DMS79 treated with DMSO at 0.1 percent for 48 hours (cell line): ENCODE measurements around the gene ERVH48-1.
"Not testable (repeated sequence)": the region's sequence is repeated elsewhere in the genome, so short reads cannot be mapped to it uniquely, and the experiment has no call there.

Source experiments
- DNase-seq: peaks from one replicate; lab custom pipeline; 2025; lab: John Stamatoyannopoulos, UW

The ERVH48-1 gene

DNA sequence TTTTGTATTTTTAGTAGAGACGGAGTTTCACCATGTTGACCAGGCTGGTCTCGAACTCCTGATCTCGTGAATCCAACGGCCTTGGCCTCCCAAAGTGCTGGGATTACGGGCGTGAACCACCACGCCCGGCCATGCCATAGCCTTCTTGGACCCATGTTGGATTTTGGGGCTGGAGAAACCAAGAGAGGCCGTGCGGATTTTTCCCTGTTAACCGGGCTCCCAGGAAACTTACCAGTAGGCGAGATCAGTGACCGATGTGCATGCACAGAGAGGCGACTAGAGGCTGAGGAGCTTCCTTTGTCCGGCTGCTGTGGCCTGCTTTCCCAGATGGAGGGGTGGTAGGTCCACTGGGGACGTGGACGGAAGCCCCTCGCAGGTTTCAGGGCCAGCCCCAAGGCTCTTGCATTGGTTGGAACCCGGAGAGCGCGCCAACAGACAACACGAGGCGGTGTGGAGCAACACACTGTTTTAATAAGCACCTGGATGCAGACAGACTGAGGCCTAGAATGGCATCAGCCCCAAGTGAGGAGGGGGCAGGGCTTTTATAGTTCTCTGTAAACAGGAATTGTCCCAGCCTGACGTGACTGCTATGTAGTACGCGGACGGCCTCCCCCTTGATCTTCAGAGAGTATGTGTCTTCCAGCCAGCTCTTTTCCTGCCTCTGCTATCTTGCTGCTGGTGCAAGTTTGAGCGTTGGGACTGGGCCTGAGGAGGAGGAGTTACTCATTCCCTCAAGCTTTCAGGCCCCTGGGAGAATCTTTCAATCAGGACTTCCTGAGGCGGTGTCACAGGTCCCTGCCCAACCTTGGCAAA is at the start of gene ERVH48-1:
TSS of gene ERVH48-1 (minus strand) at position 517 of the 813 bp plus-strand sequence. CDS start 6,624 bp downstream, outside the sequence.
- DNase-seq, result no peak

- DNase-seq, result peak; percentile 98
Measured at GRCh38 chr21:42973991-42974831, 48.8 kb upstream of the ERVH48-1 start, which contains the start of gene PKNOX1. TSS of gene PKNOX1 (plus strand) at chr21:42974562. CDS start at chr21:43004382, 29,820 bp downstream.

DNA sequence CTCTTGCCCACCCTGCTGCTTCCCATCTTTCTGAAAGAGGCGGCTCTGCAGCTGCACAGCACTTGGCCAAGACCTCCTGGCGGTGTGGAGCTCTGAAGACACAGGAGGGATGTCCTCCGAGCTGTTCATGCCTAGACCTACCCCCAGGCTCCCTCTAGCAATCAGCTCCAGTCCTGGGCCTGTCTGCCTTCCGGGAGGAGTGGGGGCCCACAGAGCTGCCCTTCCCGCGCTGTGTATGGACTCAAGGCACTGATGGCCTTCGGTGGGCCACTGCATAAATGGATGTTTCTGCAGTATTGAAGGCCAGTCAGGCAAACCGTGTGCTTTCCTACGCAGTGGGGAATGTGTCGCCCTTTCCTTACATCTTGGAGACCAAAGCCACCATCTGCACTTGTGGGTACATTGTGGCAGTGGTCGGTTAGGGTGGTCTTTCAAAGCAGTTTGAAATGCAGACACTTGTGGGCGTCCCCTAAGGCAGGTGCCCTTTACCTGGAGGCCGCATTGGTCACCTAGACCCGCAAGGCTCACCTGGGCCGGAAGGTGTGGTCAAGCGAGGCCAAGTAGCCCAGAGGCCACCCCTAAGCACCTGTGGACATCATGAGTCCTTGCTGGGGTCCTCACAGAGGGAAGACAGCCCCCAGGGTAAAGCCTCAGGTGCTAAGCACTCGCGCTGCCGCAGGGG is 48.0 kb upstream of the ERVH48-1 start:
- DNase-seq, result no peak

GRCh38 chr21:42971897-42972275 is 46.5 kb upstream of the ERVH48-1 start:
- DNase-seq, result no peak

- DNase-seq, result no peak
Measured at GRCh38 chr21:42970946-42971653, 45.7 kb upstream of the ERVH48-1 start.

DNA sequence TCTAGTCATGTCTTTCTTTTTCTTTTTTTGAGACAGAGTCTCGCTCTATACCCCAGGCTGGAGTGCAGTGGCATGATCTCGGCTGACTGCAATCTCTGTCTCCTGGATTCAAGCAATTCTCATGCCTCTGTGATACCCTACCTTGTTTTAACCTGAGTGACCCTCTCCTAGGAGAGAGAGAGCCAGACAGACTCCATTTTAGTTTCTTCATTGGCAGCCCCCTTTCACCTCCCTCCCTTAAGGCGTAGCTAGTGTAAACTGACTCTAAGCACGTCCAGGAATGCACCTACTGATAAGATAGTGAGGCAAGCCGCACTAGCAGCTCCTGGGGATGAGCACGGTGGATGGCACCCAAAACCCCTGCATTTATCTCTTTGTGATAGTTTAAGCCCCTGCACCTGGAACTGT is 43.8 kb upstream of the ERVH48-1 start:
- DNase-seq, result no peak

- not testable (repeated sequence) for DNase-seq
Measured at GRCh38 chr21:42967616-42968015, 42.2 kb upstream of the ERVH48-1 start.

DNA sequence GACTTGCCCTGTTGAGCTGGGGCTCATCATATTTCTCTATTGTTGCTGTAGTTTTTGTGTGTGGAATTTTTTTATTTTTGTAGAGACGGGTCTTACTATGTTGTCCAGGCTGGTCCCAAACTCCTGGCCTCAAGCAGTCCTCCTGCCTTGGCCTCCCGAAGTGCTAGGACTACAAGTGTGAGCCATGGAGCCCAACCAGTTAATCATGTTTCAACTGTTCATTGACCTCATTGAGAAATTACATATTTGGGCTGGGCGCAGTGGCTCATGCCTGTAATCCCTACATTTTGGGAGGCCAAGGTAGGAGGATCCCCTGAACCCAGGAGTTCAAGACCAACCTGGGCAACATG is 39.8 kb upstream of the ERVH48-1 start:
- DNase-seq, result no peak

DNA sequence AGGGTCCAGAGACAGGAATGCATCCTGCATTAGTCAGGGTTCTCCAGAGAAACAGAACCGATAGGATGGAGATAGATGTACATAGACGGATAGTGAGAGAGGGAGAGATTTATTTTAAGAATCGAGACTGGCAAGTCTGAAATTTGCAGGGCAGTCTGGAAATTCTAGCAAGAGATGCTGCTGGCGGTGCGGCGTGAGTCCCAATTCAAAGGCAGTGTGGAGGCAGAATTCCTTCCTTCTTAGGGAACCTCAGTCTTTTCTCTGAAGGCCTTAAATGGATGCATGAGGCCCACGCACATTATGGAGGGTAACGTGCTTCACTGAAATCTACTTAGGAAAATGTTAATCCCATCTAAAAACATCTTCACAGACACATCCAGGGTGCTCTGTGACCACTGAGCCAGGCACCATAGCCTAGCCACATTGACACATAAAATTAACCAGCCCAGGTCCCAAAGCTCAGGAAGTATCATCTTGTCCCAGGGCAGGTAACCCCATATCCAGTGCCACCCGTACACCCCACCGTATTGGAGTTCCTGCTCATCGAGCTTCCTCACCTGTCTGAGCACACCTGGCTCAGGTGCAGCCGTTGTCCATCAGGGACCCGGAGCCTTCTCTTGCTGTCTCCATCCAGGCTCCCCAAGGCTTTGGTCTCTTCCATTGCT is 39.2 kb upstream of the ERVH48-1 start:
- no peak for DNase-seq

DNA sequence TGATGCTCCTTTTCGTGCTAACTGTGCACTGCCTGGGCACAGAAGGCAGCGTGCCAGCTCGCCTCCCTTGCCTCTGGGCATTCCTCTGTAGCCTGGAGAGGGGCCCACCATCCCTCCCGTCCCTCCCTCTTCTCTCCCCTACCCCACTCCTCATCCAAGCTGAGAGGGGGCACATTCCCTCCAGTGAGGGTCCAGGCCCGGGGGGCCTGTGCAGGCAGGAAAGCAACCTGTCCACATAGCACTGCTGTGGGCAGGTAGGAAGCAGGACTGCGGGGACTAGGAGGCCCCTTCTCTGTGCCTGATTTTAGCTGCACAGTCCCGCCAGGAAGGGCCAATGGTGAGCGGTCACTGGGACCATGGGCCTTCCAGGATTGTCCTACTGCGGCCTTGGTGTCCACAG is 38.7 kb upstream of the ERVH48-1 start:
- no peak for DNase-seq

DNA sequence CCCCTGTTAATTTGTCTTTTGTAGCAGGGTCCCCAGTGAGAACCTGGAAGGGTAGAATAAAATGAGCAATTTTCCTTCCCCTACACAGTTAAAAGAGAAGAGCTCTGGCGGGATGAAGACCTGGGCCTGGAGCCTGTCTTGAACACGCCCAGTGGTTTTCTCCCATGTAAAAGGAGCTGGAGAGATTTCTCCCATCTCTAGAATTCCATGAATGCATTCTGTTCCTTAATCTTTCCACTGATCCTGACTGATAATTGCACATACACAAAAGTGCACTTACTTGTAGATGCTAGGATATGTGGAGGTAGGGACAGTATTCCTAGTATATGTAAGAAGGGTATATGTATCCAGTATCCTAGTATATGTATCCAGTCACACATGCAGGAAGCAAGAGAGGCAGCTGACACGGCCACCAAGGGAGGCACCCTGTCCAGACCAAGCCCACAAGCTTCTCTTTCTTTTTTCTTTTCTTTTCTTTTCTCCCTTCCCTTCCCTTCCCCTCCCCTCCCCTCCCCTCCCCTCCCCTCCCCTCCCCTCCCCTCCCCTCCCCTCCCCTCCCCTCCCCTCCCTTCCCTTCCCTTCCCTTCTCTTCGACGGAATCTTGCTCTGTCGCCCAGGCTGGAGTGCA is 37.1 kb upstream of the ERVH48-1 start:
- no peak for DNase-seq

DNA sequence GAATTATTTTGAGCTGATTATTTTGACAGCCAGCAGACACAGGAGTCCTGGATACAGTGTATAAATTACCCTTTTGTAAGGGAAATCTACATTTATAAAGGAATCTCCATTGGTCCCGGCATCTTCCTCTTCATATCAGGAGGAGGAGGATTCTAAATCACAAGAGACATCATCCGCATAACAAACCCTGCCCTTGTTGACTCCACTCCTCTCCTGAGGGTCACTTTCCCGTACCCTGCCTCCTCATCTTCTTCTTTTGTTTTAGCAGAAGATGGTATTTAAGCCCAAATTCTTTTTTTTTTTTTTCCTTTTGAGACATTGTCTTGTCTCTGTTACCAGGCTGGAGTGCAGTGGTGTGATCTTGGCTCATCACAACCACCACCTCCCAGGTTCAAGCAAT is 34.3 kb upstream of the ERVH48-1 start:
- no peak for DNase-seq

GRCh38 chr21:42958122-42958521 is 32.7 kb upstream of the ERVH48-1 start:
- DNase-seq, result not testable (repeated sequence)

DNA sequence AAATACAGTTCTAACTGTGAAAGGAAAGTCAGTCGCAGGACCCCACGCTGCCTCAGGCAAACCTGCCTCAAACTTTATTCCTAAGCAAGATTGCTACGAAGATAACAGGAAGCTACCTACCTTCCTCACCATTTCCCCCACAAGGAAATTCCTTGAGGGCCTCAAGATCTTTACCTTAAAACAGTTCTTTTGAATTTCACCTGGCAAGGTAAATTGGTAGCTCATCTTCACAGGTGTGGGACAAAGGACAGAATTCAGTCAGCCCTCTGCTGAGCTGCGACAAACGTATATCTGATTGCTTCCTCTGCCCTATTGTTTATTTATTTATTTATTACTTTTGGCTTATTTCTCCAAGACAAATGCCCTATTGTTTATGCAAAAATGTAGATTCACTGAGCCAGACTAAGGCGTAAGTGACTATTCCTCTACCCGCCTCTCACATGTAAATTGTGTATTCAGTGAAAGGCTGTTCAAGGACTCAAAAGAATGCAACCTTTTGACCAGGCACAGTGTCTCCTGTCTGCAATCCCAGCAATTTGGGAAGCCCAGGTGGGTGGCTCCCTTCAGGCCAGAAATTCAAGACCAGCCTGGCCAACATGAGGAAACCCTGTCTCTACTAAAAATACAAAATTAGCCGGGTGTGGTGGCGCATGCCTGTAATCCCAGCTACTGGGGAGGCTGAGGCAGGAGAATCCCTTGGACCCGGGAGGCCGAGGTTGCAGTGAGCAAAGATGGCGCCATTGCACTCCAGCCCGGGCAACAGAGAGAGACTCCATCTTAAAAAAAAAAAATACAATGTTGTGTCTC is 31.6 kb upstream of the ERVH48-1 start:
- no peak for DNase-seq

DNA sequence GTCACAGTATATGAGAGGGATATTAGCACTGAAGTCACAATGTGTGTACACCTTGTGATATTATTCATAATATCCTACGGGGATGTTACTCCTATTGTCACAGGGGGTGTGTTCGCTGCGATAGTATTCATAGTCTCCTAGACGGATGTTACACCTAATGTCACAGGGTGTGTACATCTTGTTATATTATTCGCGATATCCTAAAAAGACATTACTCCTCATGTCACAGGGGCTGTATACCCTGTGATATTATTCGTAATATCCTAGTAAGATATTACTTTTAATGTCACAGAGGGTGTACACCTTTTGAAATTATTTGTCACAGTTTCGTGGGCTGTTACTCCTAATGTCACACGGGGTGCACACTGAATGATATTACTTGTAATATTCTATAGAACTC is 25.8 kb upstream of the ERVH48-1 start:
- not testable (repeated sequence) for DNase-seq

- DNase-seq, result not testable (repeated sequence)
Measured at GRCh38 chr21:42949094-42949755, 23.8 kb upstream of the ERVH48-1 start.

DNA sequence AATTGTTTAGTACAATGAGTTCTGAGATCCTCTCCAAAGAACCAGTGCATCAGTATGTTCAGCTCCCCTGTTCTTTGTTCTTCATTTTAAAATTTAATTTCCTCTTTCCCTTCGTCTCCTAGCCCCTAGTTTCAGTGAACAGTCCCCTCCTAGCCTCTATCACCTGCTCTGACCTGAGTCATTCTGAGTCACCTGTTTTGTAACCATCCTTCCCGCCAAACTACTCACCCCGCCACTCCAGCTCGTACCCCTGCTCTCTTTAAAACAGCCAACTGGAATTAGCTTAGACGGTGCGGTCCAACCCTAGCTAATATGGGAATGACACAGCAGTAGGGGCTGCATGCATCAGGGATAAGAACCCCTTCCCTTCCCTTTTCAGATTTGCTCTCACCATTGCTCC is 16.8 kb upstream of the ERVH48-1 start:
- no peak for DNase-seq

GRCh38 chr21:42941696-42942085 is 16.3 kb upstream of the ERVH48-1 start:
- DNase-seq, result no peak
